ENCODE data around the gene NACC2. TPM values are rescaled to one million over a fixed set of nuclear protein-coding genes. Genes with fewer than 3 reads are reported as not detected.

Gene NACC2
- total and polyA plus RNA-seq, 2 experiments from 2014 or later: 11.0 to 13.0 TPM

GRCh38 chr9:135987838-135988404 lies 107.2 kb downstream of the NACC2 start:
- Histone ChIP-seq H3K4me2 (no peak overlapping the region), H3K27me3 (peaks cover 6% of the 10 kb centered on the region), H3K9me2 (replicated peaks; ENCODE audit: insufficient read depth) (no peaks in the 10 kb centered on the region), H3K4me3 (no peak overlapping the region), H3K9me3 (ENCODE audit: low read depth) (no peaks in the 10 kb centered on the region), H3K4me1 (ENCODE audit: insufficient read depth) (peaks cover 19% of the 10 kb centered on the region), H3K27ac (no peak overlapping the region), H3K79me2 (no peaks in the 10 kb centered on the region), H2AFZ (no peak overlapping the region), H4K20me1 (ENCODE audit: insufficient read depth, poor library complexity, severe bottlenecking) (no peaks in the 10 kb centered on the region), H3K36me3 (replicated peaks; ENCODE audit: insufficient read depth, low read depth) (no peaks in the 10 kb centered on the region)
- TF ChIP-seq EZH2phosphoT487 (IDR thresholded peaks at IDR 0.05; ENCODE audit: low read depth, severe bottlenecking, unreplicated experiment): no peak
- TF ChIP-seq, protein P1, sequence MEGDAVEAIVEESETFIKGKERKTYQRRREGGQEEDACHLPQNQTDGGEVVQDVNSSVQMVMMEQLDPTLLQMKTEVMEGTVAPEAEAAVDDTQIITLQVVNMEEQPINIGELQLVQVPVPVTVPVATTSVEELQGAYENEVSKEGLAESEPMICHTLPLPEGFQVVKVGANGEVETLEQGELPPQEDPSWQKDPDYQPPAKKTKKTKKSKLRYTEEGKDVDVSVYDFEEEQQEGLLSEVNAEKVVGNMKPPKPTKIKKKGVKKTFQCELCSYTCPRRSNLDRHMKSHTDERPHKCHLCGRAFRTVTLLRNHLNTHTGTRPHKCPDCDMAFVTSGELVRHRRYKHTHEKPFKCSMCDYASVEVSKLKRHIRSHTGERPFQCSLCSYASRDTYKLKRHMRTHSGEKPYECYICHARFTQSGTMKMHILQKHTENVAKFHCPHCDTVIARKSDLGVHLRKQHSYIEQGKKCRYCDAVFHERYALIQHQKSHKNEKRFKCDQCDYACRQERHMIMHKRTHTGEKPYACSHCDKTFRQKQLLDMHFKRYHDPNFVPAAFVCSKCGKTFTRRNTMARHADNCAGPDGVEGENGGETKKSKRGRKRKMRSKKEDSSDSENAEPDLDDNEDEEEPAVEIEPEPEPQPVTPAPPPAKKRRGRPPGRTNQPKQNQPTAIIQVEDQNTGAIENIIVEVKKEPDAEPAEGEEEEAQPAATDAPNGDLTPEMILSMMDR (IDR thresholded peaks at IDR 0.05; ENCODE audit: poor library complexity): no peak
- TF ChIP-seq EZH2 (IDR thresholded peaks at IDR 0.05; ENCODE audit: borderline replicate concordance): no peak
- no peak for DNase-seq (ENCODE audit: low spot score)
- WGBS (ENCODE audit: low lambda C conversion rate, missing lambda C conversion rate): 91% methylated on average over 14 of the region's 16 CpGs

DNA sequence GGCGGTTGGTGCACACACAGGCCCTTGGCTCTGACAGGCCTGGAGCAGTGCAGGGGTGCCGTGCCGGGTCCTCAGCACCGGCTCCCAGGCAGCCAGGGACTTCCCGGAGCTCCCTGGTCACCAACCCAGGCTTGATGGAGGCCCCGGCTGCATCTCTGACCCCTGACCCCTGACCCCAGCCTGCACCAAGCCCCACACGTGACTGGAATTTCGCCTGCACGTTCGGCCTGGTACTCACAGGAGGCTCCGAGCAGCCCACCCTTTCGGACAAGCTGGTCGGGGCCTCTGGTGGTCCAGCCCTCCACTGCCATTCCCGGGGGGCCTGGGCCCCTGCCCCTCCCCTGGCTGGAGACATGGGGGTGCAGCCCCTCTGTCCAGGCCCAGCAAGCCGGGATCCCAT lies 108.5 kb downstream of the NACC2 start:
- H3K27ac ChIP-seq: no peak overlapping the region
- no peaks in the 10 kb centered on the region for H3K36me3 ChIP-seq (replicated peaks; ENCODE audit: insufficient read depth, low read depth)
- H2AFZ ChIP-seq: no peak overlapping the region
- TF ChIP-seq EZH2phosphoT487 (IDR thresholded peaks at IDR 0.05; ENCODE audit: low read depth, severe bottlenecking, unreplicated experiment): no peak
- TF ChIP-seq EZH2 (IDR thresholded peaks at IDR 0.05; ENCODE audit: borderline replicate concordance): no peak
- TF ChIP-seq, protein P1 (IDR thresholded peaks at IDR 0.05; ENCODE audit: poor library complexity): no peak
- H3K4me2 ChIP-seq: no peak overlapping the region
- DNase-seq (ENCODE audit: low spot score): no peak
- H3K79me2 ChIP-seq: no peaks in the 10 kb centered on the region
- H4K20me1 ChIP-seq (ENCODE audit: insufficient read depth, poor library complexity, severe bottlenecking): no peaks in the 10 kb centered on the region
- no peaks in the 10 kb centered on the region for H3K9me3 ChIP-seq (ENCODE audit: low read depth)
- peaks cover 6% of the 10 kb centered on the region for H3K27me3 ChIP-seq
- 83% methylated on average over 11 of the region's 15 CpGs for WGBS (ENCODE audit: low lambda C conversion rate, missing lambda C conversion rate)
- no peaks in the 10 kb centered on the region for H3K9me2 ChIP-seq (replicated peaks; ENCODE audit: insufficient read depth)
- H3K4me1 ChIP-seq (ENCODE audit: insufficient read depth): peaks cover 9% of the 10 kb centered on the region
- H3K4me3 ChIP-seq: no peak overlapping the region

GRCh38 chr9:135985889-135986288 lies 109.2 kb downstream of the NACC2 start:
- Histone ChIP-seq H3K4me2 (no peak overlapping the region), H4K20me1 (ENCODE audit: insufficient read depth, poor library complexity, severe bottlenecking) (no peaks in the 10 kb centered on the region), H3K79me2 (no peaks in the 10 kb centered on the region), H3K4me1 (ENCODE audit: insufficient read depth) (peaks cover 9% of the 10 kb centered on the region), H3K4me3 (no peak overlapping the region), H2AFZ (no peak overlapping the region), H3K36me3 (replicated peaks; ENCODE audit: insufficient read depth, low read depth) (no peaks in the 10 kb centered on the region), H3K27me3 (peaks cover 6% of the 10 kb centered on the region), H3K27ac (no peak overlapping the region), H3K9me2 (replicated peaks; ENCODE audit: insufficient read depth) (no peaks in the 10 kb centered on the region), H3K9me3 (ENCODE audit: low read depth) (no peaks in the 10 kb centered on the region)
- no peak for DNase-seq (ENCODE audit: low spot score)
- WGBS (ENCODE audit: low lambda C conversion rate, missing lambda C conversion rate): 95% methylated on average over 21 of the region's 21 CpGs
- TF ChIP-seq, protein P1 (IDR thresholded peaks at IDR 0.05; ENCODE audit: poor library complexity): no peak
- TF ChIP-seq EZH2phosphoT487 (IDR thresholded peaks at IDR 0.05; ENCODE audit: low read depth, severe bottlenecking, unreplicated experiment) (no peak), EZH2 (IDR thresholded peaks at IDR 0.05; ENCODE audit: borderline replicate concordance) (no peak)

- no peaks in the 10 kb centered on the region for H3K9me2 ChIP-seq (replicated peaks; ENCODE audit: insufficient read depth)
- H4K20me1 ChIP-seq (ENCODE audit: insufficient read depth, poor library complexity, severe bottlenecking): no peaks in the 10 kb centered on the region
- no peaks in the 10 kb centered on the region for H3K79me2 ChIP-seq
- H2AFZ ChIP-seq: no peak overlapping the region
- H3K4me1 ChIP-seq (ENCODE audit: insufficient read depth): peaks cover 9% of the 10 kb centered on the region
- H3K4me3 ChIP-seq: no peak overlapping the region
- no peaks in the 10 kb centered on the region for H3K36me3 ChIP-seq (replicated peaks; ENCODE audit: insufficient read depth, low read depth)
- WGBS (ENCODE audit: low lambda C conversion rate, missing lambda C conversion rate): 92% methylated on average over 14 of the region's 14 CpGs
- no peaks in the 10 kb centered on the region for H3K9me3 ChIP-seq (ENCODE audit: low read depth)
- H3K4me2 ChIP-seq: no peak overlapping the region
- peaks cover 6% of the 10 kb centered on the region for H3K27me3 ChIP-seq
- TF ChIP-seq, protein P1 (IDR thresholded peaks at IDR 0.05; ENCODE audit: poor library complexity): no peak
- no peak for TF ChIP-seq EZH2 (IDR thresholded peaks at IDR 0.05; ENCODE audit: borderline replicate concordance)
- TF ChIP-seq EZH2phosphoT487 (IDR thresholded peaks at IDR 0.05; ENCODE audit: low read depth, severe bottlenecking, unreplicated experiment): no peak
- H3K27ac ChIP-seq: no peak overlapping the region
- DNase-seq (ENCODE audit: low spot score): no peak
Observed at GRCh38 chr9:135985459-135985774, 109.7 kb downstream of the NACC2 start.

All from hepatocyte (in vitro differentiated cells).